GM19240 (cell line): Measurements from ENCODE around the gene ZNF548.

Source experiments
- DNase-seq: peaks from one replicate; pipeline ENCODE4 v3.0.0; 2011; ENCODE audit warnings: low spot score; ENCODE audit not compliant: insufficient read length

ZNF548 gene

DNA sequence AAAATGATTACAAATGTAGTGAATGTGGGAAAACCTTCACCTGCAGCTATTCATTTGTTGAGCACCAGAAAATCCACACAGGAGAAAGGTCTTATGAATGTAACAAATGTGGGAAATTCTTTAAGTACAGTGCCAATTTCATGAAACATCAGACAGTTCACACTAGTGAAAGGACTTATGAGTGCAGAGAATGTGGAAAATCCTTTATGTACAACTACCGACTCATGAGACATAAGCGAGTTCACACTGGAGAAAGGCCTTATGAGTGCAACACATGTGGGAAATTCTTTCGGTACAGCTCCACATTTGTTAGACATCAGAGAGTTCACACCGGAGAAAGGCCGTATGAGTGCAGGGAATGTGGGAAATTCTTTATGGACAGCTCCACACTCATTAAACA is 9.2 kb downstream of the ZNF548 start:
- DNase-seq, result no peak

GRCh38 chr19:57403737-57404563 is 14.3 kb downstream of the ZNF548 start:
- no peak for DNase-seq

DNA sequence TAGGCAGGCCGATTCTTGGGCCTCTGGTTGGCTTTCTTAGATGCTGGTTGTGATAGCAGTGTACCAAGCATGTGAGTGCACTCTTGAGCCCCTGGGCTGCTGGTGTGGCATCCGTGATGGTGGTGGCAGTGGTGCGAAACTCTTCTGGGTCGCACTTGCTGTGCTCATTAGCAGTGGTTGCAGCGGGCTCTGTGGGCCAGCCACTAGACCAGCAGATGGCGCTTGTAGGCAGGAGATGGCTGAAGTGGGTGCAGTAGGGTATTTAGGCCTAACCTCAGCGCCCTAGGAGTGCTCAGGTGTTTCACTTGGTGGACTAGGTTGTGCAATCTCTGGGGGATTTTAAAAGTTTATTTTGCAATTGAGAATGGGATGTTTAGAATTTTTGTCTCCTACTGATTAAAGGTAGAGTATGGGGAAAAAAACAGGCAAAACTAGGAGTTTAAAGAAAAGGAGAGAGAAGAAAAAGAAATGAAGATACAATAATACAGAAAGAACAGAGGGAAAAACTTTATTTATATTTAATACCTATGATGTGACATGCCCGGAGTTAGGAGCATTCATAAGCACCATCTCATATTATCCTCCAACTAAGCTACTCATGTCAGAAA is 17.0 kb downstream of the ZNF548 start:
- peak; percentile 49 for DNase-seq

DNA sequence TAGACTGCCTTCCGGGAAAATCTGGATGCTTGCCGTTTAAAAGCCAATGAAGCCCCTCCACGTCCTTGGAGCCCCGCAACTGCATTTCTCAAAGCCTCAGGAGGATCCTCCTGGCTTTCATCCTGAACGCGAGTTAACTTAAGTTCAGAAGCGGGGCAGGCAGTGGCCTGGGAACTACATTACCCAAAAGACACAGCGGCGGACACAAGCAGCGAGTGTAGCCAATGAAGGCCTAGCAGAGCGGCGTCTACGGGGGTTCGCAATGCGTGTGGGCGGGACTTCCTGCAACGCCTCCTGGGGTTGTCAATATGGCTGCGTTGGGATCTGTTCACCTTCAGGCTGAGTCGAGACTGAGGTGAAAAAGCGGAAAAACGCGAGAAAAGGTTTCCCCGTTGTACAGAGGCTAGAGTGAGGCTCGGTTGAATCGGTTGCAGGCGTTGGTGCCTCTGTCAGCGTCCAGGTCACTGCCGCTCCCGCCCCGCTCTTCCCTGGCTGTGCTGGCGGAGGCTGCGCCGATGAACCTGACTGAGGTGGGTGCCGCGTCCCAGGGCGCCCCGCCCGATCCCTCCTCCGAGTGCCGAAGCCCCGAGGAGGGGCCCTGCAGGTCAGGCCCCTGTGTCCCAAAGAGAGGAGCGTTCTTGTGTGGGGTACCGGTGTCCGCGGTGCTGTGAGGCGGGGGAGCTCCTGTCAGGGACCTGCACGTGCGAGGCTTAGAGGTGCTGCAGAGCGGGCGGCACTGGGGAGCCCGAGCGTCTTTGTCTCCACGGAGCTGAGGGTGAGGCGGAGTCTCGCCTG is 21.4 kb downstream of the ZNF548 start, which contains the start of gene ZNF17:
Gene ZNF17, plus strand, starts transcription at position 285 of the 795 bp plus-strand sequence. CDS start 2,455 bp downstream, outside the sequence.
- DNase-seq, result peak; percentile 92

DNA sequence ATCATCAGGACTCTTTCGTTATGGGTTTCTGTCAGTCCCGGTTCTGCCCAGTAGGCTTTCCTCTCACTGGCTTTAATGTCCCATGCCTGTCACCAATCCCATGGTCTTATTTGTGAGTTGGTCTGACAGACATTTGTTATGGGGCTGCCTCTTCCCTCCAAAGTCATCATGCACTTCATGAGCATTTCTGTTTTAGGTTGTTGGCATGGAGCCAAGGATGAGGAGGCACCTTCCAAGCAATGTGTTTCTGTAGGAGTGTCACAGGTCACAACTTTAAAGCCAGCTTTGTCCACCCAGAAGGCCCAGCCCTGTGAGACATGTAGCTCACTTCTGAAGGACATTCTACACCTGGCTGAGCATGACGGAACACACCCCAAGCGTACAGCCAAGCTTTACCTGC is 29.8 kb downstream of the ZNF548 start:
- no peak for DNase-seq

- DNase-seq, result no peak
Measured at GRCh38 chr19:57421037-57421436, 31.4 kb downstream of the ZNF548 start.

- no peak for DNase-seq
Measured at GRCh38 chr19:57434386-57435061, 44.9 kb downstream of the ZNF548 start.

GRCh38 chr19:57435062-57435978 is 45.7 kb downstream of the ZNF548 start, which contains the start of gene ZNF749:
ZNF749 (plus strand) TSS chr19:57435325; CDS start chr19:57435579, 254 bp downstream.
- peak; percentile 88 for DNase-seq

DNA sequence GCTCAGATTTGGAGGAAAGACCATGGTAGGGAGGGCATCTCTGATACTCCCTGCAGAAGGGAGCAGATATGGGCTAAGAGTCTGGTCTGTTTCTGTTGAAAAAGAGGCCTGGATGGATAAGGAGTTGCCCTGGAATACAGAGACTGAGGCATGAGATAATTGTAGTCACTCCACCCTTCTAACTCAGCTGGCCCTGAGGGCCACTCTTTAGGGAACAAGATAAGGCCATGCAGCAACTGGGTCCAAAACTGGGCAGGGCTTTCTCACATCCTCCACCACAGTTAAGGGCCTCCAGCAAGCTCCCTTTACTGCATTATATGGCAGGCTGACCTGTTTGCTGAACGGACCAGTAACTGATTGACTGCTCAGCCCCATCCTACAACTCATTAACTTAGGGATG is 46.8 kb downstream of the ZNF548 start:
- no peak for DNase-seq

GRCh38 chr19:57437931-57438330 is 48.3 kb downstream of the ZNF548 start:
- DNase-seq, result no peak

DNA sequence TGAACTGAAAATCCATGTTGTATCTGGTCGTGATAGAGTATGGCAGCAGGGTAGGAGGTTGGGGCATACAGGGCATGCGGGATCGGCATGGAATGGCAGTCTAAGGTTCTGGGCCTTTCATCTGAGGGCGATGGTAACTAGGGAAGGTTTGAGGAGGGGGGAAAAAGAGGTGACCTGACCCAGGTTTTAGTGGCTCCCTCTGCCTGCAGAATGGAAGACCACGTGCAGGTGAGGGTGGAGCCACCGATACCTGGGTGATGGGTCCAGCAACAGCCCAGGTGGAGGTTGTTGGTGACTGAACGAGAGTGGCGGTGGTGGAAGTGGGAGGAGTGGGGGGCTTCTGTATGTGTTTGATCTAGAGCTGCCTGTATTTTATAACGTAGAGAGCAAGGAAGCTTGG is 49.3 kb downstream of the ZNF548 start:
- no peak for DNase-seq

GRCh38 chr19:57441979-57442752 is 52.5 kb downstream of the ZNF548 start:
- DNase-seq, result no peak

GRCh38 chr19:57443121-57443696 is 53.6 kb downstream of the ZNF548 start:
- no peak for DNase-seq

GRCh38 chr19:57452307-57452706 is 62.7 kb downstream of the ZNF548 start:
- no peak for DNase-seq
